ENCODE measurements around the gene BACH2.

BACH2 gene

GRCh38 chr6:90233994-90234393 is 62.6 kb downstream of the BACH2 start:
- TF ChIP-seq CTCF (IDR thresholded peaks at IDR 0.05): no peak

GRCh38 chr6:90233213-90233612 is 63.4 kb downstream of the BACH2 start:
- Mint-ChIP-seq H3K36me3 (ENCODE audit: low read depth) (peaks cover 12% of the 10 kb centered on the region), H3K4me1 (peaks cover 72% of the 10 kb centered on the region), H3K27ac (no peak overlapping the region), H3K4me3 (no peak overlapping the region), H3K9me3 (no peaks in the 10 kb centered on the region), H3K27me3 (ENCODE audit: low read depth, poor library complexity) (no peaks in the 10 kb centered on the region)
- TF ChIP-seq CTCF (IDR thresholded peaks at IDR 0.05): no peak
- DNase-seq: no peak

More at GRCh38 chr6:90233994-90234393, 62.6 kb downstream of the BACH2 start:
- Mint-ChIP-seq H3K27ac (peak overlapping the region; percentile 39), H3K9me3 (no peaks in the 10 kb centered on the region), H3K4me3 (no peak overlapping the region), H3K27me3 (ENCODE audit: low read depth, poor library complexity) (no peaks in the 10 kb centered on the region), H3K36me3 (ENCODE audit: low read depth) (peaks cover 12% of the 10 kb centered on the region), H3K4me1 (peaks cover 80% of the 10 kb centered on the region)
- no peak for DNase-seq

GRCh38 chr6:90231798-90232197 is 64.8 kb downstream of the BACH2 start:
- H3K9me3 Mint-ChIP-seq: no peaks in the 10 kb centered on the region
- H3K27ac Mint-ChIP-seq: no peak overlapping the region
- H3K36me3 Mint-ChIP-seq (ENCODE audit: low read depth): peaks cover 11% of the 10 kb centered on the region
- no peak for TF ChIP-seq CTCF (IDR thresholded peaks at IDR 0.05)
- peaks cover 72% of the 10 kb centered on the region for H3K4me1 Mint-ChIP-seq
- no peak for DNase-seq
- no peak overlapping the region for H3K4me3 Mint-ChIP-seq
- peaks cover 10% of the 10 kb centered on the region for H3K27me3 Mint-ChIP-seq (ENCODE audit: low read depth, poor library complexity)

GRCh38 chr6:90231308-90231707 is 65.3 kb downstream of the BACH2 start:
- Mint-ChIP-seq H3K36me3 (ENCODE audit: low read depth) (peaks cover 12% of the 10 kb centered on the region), H3K4me3 (no peak overlapping the region), H3K27me3 (ENCODE audit: low read depth, poor library complexity) (peaks cover 10% of the 10 kb centered on the region), H3K4me1 (peaks cover 76% of the 10 kb centered on the region), H3K9me3 (no peaks in the 10 kb centered on the region), H3K27ac (no peak overlapping the region)
- DNase-seq: no peak
- TF ChIP-seq CTCF (IDR thresholded peaks at IDR 0.05): no peak

GRCh38 chr6:90230548-90231215 is 66.0 kb downstream of the BACH2 start:
- Mint-ChIP-seq H3K4me1 (peaks cover 78% of the 10 kb centered on the region), H3K27ac (peak overlapping the region; percentile 60), H3K9me3 (no peaks in the 10 kb centered on the region), H3K27me3 (ENCODE audit: low read depth, poor library complexity) (peaks cover 10% of the 10 kb centered on the region), H3K4me3 (no peak overlapping the region), H3K36me3 (ENCODE audit: low read depth) (peaks cover 15% of the 10 kb centered on the region)
- no peak for TF ChIP-seq CTCF (IDR thresholded peaks at IDR 0.05)
- DNase-seq: no peak

All from nephron progenitor cell (in vitro differentiated cells).